H1 (cell line): ENCODE measurements around the gene KCNA10.

Experiments used
- CREB1 ChIP-seq: IDR thresholded peaks from 2 replicates; pipeline ENCODE4 v1.6.1; 2012; ENCODE audit warnings: inconsistent platforms
- EZH2 ChIP-seq: fragments of 200-600 bp; sonication (generic); IDR thresholded peaks from 2 replicates; pipeline ENCODE4 v1.7.1; 2012; ENCODE audit warnings: low read depth, mild to moderate bottlenecking, moderate library complexity, low read length, inconsistent platforms; ENCODE audit not compliant: severe bottlenecking
- HDAC6 ChIP-seq: IDR thresholded peaks from one replicate; pipeline ENCODE4 v1.7.1; 2012; ENCODE audit warnings: low read depth, mild to moderate bottlenecking, inconsistent platforms, low read length, moderate library complexity
- POLR2A ChIP-seq, 2 experiments: IDR thresholded peaks; 1 replicate in 1 of 2; 2 replicates in 1 of 2; pipeline ENCODE4 v1.6.1; 2011; ENCODE audit warnings: low read depth in 2 of 2, low read length in 2 of 2, mild to moderate bottlenecking in 2 of 2; ENCODE audit errors: control extremely low read depth in 1 of 2
- RAD21 ChIP-seq, 2 experiments: IDR thresholded peaks in 1 of 2; conservative IDR thresholded peaks in 1 of 2; 2 replicates each; pipeline ENCODE4 v1.6.1; 2011; ENCODE audit warnings: low read depth in 2 of 2, low read length in 2 of 2, improper control_type of control experiment in 1 of 2, inconsistent platforms in 1 of 2, mild to moderate bottlenecking in 1 of 2, moderate library complexity in 1 of 2
- ZNF274 ChIP-seq: IDR thresholded peaks from 2 replicates; pipeline ENCODE4 v1.7.0; 2012; ENCODE audit warnings: low read length, borderline replicate concordance; ENCODE audit errors: extremely low read depth
- TF ChIP-seq, protein P1 (sequence below), 3 experiments: IDR thresholded peaks; 1 replicate in 2 of 3; 2 replicates in 1 of 3; pipeline versions ENCODE4 v1.5.1 to v1.6.1; 2011; ENCODE audit warnings: low read length in 3 of 3, mild to moderate bottlenecking in 3 of 3, inconsistent platforms in 2 of 3, low read depth in 1 of 3, moderate library complexity in 1 of 3; ENCODE audit not compliant: insufficient read depth in 1 of 3; ENCODE audit errors: control extremely low read depth in 1 of 3
- TF ChIP-seq, protein P2 (sequence below): IDR thresholded peaks from 2 replicates; pipeline ENCODE4 v1.6.1; 2012; ENCODE audit warnings: inconsistent platforms
- TF ChIP-seq, protein P3 (sequence below): IDR thresholded peaks from 2 replicates; pipeline ENCODE4 v1.6.1; 2011; ENCODE audit warnings: low read length, improper control_type of control experiment

DNA sequence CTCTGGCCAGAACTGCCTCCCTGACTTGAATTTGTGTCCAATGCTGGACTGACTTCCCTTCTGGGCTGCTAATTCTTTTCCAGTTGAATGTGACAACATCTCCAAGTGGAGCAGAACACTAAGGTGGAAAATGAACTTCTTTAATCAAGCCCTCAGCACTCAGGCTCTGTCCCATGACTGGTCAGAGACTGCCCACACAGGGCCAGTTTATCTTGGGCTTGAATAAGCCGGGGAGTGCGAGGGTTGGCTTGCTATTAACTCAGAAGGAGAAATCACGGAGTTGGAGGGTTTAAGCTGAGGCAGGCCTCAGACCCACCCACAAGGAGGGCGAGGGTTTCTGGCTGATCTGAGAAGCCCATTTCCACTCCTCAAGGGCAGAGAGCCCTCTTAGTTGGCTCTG, 12.4 kb downstream of the KCNA10 start:
- TF ChIP-seq ZNF274: no peak
- TF ChIP-seq EZH2: no peak
- TF ChIP-seq, protein P1, sequence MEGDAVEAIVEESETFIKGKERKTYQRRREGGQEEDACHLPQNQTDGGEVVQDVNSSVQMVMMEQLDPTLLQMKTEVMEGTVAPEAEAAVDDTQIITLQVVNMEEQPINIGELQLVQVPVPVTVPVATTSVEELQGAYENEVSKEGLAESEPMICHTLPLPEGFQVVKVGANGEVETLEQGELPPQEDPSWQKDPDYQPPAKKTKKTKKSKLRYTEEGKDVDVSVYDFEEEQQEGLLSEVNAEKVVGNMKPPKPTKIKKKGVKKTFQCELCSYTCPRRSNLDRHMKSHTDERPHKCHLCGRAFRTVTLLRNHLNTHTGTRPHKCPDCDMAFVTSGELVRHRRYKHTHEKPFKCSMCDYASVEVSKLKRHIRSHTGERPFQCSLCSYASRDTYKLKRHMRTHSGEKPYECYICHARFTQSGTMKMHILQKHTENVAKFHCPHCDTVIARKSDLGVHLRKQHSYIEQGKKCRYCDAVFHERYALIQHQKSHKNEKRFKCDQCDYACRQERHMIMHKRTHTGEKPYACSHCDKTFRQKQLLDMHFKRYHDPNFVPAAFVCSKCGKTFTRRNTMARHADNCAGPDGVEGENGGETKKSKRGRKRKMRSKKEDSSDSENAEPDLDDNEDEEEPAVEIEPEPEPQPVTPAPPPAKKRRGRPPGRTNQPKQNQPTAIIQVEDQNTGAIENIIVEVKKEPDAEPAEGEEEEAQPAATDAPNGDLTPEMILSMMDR (IDR thresholded peaks at IDR 0.05; ENCODE audit: control extremely low read depth in 1 of 3, insufficient read depth in 1 of 3, low read depth in 1 of 3, low read length in 3 of 3): no peak
- TF ChIP-seq CREB1: no peak
- TF ChIP-seq, protein P2, sequence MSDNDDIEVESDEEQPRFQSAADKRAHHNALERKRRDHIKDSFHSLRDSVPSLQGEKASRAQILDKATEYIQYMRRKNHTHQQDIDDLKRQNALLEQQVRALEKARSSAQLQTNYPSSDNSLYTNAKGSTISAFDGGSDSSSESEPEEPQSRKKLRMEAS: no peak
- TF ChIP-seq, protein P3, sequence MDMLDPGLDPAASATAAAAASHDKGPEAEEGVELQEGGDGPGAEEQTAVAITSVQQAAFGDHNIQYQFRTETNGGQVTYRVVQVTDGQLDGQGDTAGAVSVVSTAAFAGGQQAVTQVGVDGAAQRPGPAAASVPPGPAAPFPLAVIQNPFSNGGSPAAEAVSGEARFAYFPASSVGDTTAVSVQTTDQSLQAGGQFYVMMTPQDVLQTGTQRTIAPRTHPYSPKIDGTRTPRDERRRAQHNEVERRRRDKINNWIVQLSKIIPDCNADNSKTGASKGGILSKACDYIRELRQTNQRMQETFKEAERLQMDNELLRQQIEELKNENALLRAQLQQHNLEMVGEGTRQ: no peak
- no peak for TF ChIP-seq POLR2A (IDR thresholded peaks at IDR 0.05; ENCODE audit: control extremely low read depth in 1 of 2, low read depth in 2 of 2, low read length in 2 of 2)
- TF ChIP-seq RAD21 (IDR thresholded peaks at IDR 0.05 in 1 of 2, conservative IDR thresholded peaks at IDR 0.05 in 1 of 2; ENCODE audit: low read depth in 2 of 2, low read length in 2 of 2): no peak
- no peak for TF ChIP-seq HDAC6
